ENCODE measurements around the gene ADI1.

The ADI1 gene

GRCh38 chr2:3466966-3467365, 52.4 kb downstream of the ADI1 start:
- Histone ChIP-seq H3K27ac (no peak overlapping the region), H3K9me3 (no peaks in the 10 kb centered on the region)
- TF ChIP-seq Cebpa-rat (IDR thresholded peaks at IDR 0.05) = no peak

GRCh38 chr2:3466482-3466863, 52.9 kb downstream of the ADI1 start:
- Histone ChIP-seq H3K9me3 (no peaks in the 10 kb centered on the region), H3K4me1 (peaks cover 33% of the 10 kb centered on the region), H3K27ac (no peak overlapping the region), H3K27me3 (no peaks in the 10 kb centered on the region), H3K4me2 (no peak overlapping the region), H3K9ac (no peak overlapping the region), H3K36me3 (peaks cover 71% of the 10 kb centered on the region), H4K20me1 (no peaks in the 10 kb centered on the region), H3K4me3 (no peak overlapping the region)
- no peak for TF ChIP-seq Cebpa-rat (IDR thresholded peaks at IDR 0.05)

More at GRCh38 chr2:3466966-3467365, 52.4 kb downstream of the ADI1 start:
- Histone ChIP-seq H3K27me3 (no peaks in the 10 kb centered on the region), H3K9ac (no peak overlapping the region), H3K4me2 (no peak overlapping the region), H3K4me1 (peaks cover 28% of the 10 kb centered on the region), H4K20me1 (no peaks in the 10 kb centered on the region), H3K4me3 (no peak overlapping the region), H3K36me3 (peaks cover 76% of the 10 kb centered on the region)

GRCh38 chr2:3465844-3466481, 53.4 kb downstream of the ADI1 start:
- peaks cover 66% of the 10 kb centered on the region for H3K36me3 ChIP-seq
- no peak overlapping the region for H3K4me3 ChIP-seq
- H3K27ac ChIP-seq = no peak overlapping the region
- H4K20me1 ChIP-seq = 0 out of 2 replicates have a peak, but pooled peaks cover 2% of the 10 kb centered on the region
- no peaks in the 10 kb centered on the region for H3K9me3 ChIP-seq
- H3K4me1 ChIP-seq = peaks cover 38% of the 10 kb centered on the region
- peaks cover 4% of the 10 kb centered on the region; the same call in 1 of the 2 replicates for H3K27me3 ChIP-seq
- no peak overlapping the region for H3K9ac ChIP-seq
- no peak for TF ChIP-seq Cebpa-rat (IDR thresholded peaks at IDR 0.05)
- H3K4me2 ChIP-seq = no peak overlapping the region

- TF ChIP-seq Cebpa-rat (IDR thresholded peaks at IDR 0.05) = no peak
- H3K27ac ChIP-seq = no peak overlapping the region
- peaks cover 44% of the 10 kb centered on the region for H3K4me1 ChIP-seq
- no peak overlapping the region for H3K4me3 ChIP-seq
- peaks cover 10% of the 10 kb centered on the region; the same call in 1 of the 2 replicates for H3K27me3 ChIP-seq
- H3K36me3 ChIP-seq = peaks cover 60% of the 10 kb centered on the region
- H3K9me3 ChIP-seq = no peaks in the 10 kb centered on the region
- no peak overlapping the region for H3K9ac ChIP-seq
- H3K4me2 ChIP-seq = no peak overlapping the region
- peaks cover 8% of the 10 kb centered on the region; the same call in 1 of the 2 replicates for H4K20me1 ChIP-seq
These were observed 54.0 kb downstream of the ADI1 start for GRCh38 chr2:3465328-3465727.

- no peak for TF ChIP-seq Cebpa-rat (IDR thresholded peaks at IDR 0.05)
- H3K9me3 ChIP-seq = no peaks in the 10 kb centered on the region
- peaks cover 52% of the 10 kb centered on the region for H3K4me1 ChIP-seq
- H3K27ac ChIP-seq = no peak overlapping the region
- H3K27me3 ChIP-seq = peaks cover 19% of the 10 kb centered on the region; the same call in 1 of the 2 replicates
- peaks cover 52% of the 10 kb centered on the region for H3K36me3 ChIP-seq
- H4K20me1 ChIP-seq = peaks cover 17% of the 10 kb centered on the region
- no peak overlapping the region for H3K4me3 ChIP-seq
- peak overlapping the region; percentile 54; the same call in 1 of the 2 replicates for H3K9ac ChIP-seq
- H3K4me2 ChIP-seq = peak overlapping the region; percentile 95
These were observed 54.8 kb downstream of the ADI1 start for GRCh38 chr2:3464401-3465005.

GRCh38 chr2:3463944-3464343, 55.4 kb downstream of the ADI1 start:
- Histone ChIP-seq H3K9ac (peak overlapping the region; percentile 54), H3K27me3 (peaks cover 24% of the 10 kb centered on the region; the same call in 1 of the 2 replicates), H3K9me3 (no peaks in the 10 kb centered on the region), H3K4me2 (peak overlapping the region; percentile 95), H3K27ac (peak overlapping the region; percentile 73), H3K4me1 (peaks cover 58% of the 10 kb centered on the region), H4K20me1 (peaks cover 18% of the 10 kb centered on the region), H3K36me3 (peaks cover 51% of the 10 kb centered on the region), H3K4me3 (no peak overlapping the region)
- TF ChIP-seq Cebpa-rat (IDR thresholded peaks at IDR 0.05) = no peak

GRCh38 chr2:3463186-3463835, 56.0 kb downstream of the ADI1 start:
- Histone ChIP-seq H3K9ac (peak overlapping the region; percentile 54), H3K4me3 (no peak overlapping the region), H3K27ac (peak overlapping the region; percentile 73), H4K20me1 (peaks cover 18% of the 10 kb centered on the region), H3K4me1 (peaks cover 64% of the 10 kb centered on the region), H3K4me2 (peak overlapping the region; percentile 95), H3K36me3 (peaks cover 50% of the 10 kb centered on the region), H3K27me3 (peaks cover 30% of the 10 kb centered on the region; the same call in 1 of the 2 replicates), H3K9me3 (no peaks in the 10 kb centered on the region)
- TF ChIP-seq Cebpa-rat (IDR thresholded peaks at IDR 0.05) = no peak

GRCh38 chr2:3462493-3463104, 56.7 kb downstream of the ADI1 start:
- Histone ChIP-seq H3K27me3 (peaks cover 38% of the 10 kb centered on the region; the same call in 1 of the 2 replicates), H3K9me3 (no peaks in the 10 kb centered on the region), H3K4me3 (no peak overlapping the region), H3K36me3 (peaks cover 50% of the 10 kb centered on the region), H3K27ac (peak overlapping the region; percentile 73), H3K4me2 (peak overlapping the region; percentile 95), H4K20me1 (peaks cover 18% of the 10 kb centered on the region), H3K9ac (peak overlapping the region; percentile 54; the same call in 1 of the 2 replicates), H3K4me1 (peaks cover 71% of the 10 kb centered on the region)
- TF ChIP-seq Cebpa-rat (IDR thresholded peaks at IDR 0.05) = no peak

GRCh38 chr2:3461801-3462492, 57.4 kb downstream of the ADI1 start:
- peak overlapping the region; percentile 57 for H3K4me3 ChIP-seq
- peaks cover 39% of the 10 kb centered on the region; the same call in 1 of the 2 replicates for H3K27me3 ChIP-seq
- peaks cover 74% of the 10 kb centered on the region for H3K4me1 ChIP-seq
- peak overlapping the region; percentile 57; the same call in 1 of the 2 replicates for H3K27ac ChIP-seq
- H3K4me2 ChIP-seq = peak overlapping the region; percentile 95
- peak overlapping the region; percentile 25; the same call in 1 of the 2 replicates for H3K9ac ChIP-seq
- TF ChIP-seq Cebpa-rat (IDR thresholded peaks at IDR 0.05) = no peak
- H3K9me3 ChIP-seq = no peaks in the 10 kb centered on the region
- peaks cover 18% of the 10 kb centered on the region for H4K20me1 ChIP-seq
- peaks cover 46% of the 10 kb centered on the region for H3K36me3 ChIP-seq
